HCT116 (cell line): ENCODE results near the gene CCDC57. TPM values are rescaled to one million over a fixed set of nuclear protein-coding genes. Genes with fewer than 3 reads are reported as not detected.

Experiments
- ATAC-seq: fragments of 200-7000 bp; cut with Tn5 transposase; 2 replicates; pipeline ENCODE4 v1.9.1; 2020; ENCODE audit warnings: mild to moderate bottlenecking, moderate library complexity
- BruUV-seq: library from RNA; stranded (reverse); fragments of 400-500 nt; replicated peaks from 2 replicates; lab custom pipeline; 2021; lab: Mats Ljungman, UMichigan
- CTCF ChIA-PET: fragments of 300-600 bp; sonication (Branson Sonifier 250); formaldehyde crosslinking; loops from one replicate; lab custom pipeline; 2021; ENCODE audit warnings: antibody characterized with exemption; lab: Charles Lee
- POLR2A ChIA-PET: fragments of 300-600, 350-600 bp; sonication (Branson Sonifier 250); formaldehyde crosslinking; loops from one replicate; lab custom pipeline; 2021; ENCODE audit warnings: antibody characterized with exemption; lab: Charles Lee
- RAD21 ChIA-PET, 2 experiments: fragments of 300-600 bp; sonication (Branson Sonifier 250); formaldehyde crosslinking; loops; one replicate each; lab custom pipeline; 2023; ENCODE audit warnings: low total read pairs in 2 of 2; ENCODE audit not compliant: uncharacterized antibody in 2 of 2, unreplicated experiment in 2 of 2, low non-redundant PET in 1 of 2; lab: Charles Lee
- DNase-seq: peaks from one replicate; pipeline ENCODE4 v3.0.0-alpha.2; 2010; ENCODE audit warnings: low read depth, low spot score
- H2AFZ ChIP-seq: fragments of 200-600 bp; shearing (Covaris generic), sonication (generic); 2 replicates; pipeline ENCODE4 v1.6.1; 2017; ENCODE audit warnings: low read depth, mixed run types, mixed read lengths, antibody characterized with exemption, low read length; ENCODE audit not compliant: poor library complexity, severe bottlenecking
- H3K27ac ChIP-seq: 2 replicates; pipeline ENCODE4 v1.5.1; 2012; ENCODE audit warnings: low read depth, low read length
- H3K27me3 ChIP-seq: fragments of 200-600 bp; sonication (generic); 2 replicates; pipeline ENCODE4 v1.6.1; 2016; ENCODE audit warnings: mixed run types, low read length, mixed read lengths; ENCODE audit not compliant: insufficient read depth
- H3K36me3 ChIP-seq, 2 experiments: fragments of 200-500 bp in 1 of 2; fragments of 200-600 bp in 1 of 2; sonication (Bioruptor generic) in 1 of 2; sonication (generic) in 1 of 2; 2 replicates each; pipeline versions ENCODE4 v1.5.1 to v1.6.1; 2014 to 2016; ENCODE audit warnings: low read length in 2 of 2, inconsistent platforms in 1 of 2, mixed read lengths in 1 of 2, mixed run types in 1 of 2; ENCODE audit not compliant: insufficient read depth in 2 of 2, control insufficient read depth in 1 of 2
- H3K4me1 ChIP-seq, 2 experiments: fragments of 200-600 bp in 1 of 2; sonication (generic) in 1 of 2; 2 replicates each; pipeline versions ENCODE4 v1.5.1 to v1.6.1; 2012 to 2017; ENCODE audit warnings: low read length in 2 of 2, inconsistent platforms in 1 of 2, mild to moderate bottlenecking in 1 of 2, mixed read lengths in 1 of 2, mixed run types in 1 of 2, moderate library complexity in 1 of 2; ENCODE audit not compliant: insufficient read depth in 2 of 2, control insufficient read depth in 1 of 2
- H3K4me2 ChIP-seq: fragments of 200-600 bp; sonication (generic); 2 replicates; pipeline ENCODE4 v1.6.1; 2017; ENCODE audit warnings: mixed run types, low read length, mixed read lengths
- H3K4me3 ChIP-seq, 2 experiments: fragments of 200-600 bp in 1 of 2; sonication (generic) in 1 of 2; replicated peaks in 1 of 2; 2 replicates each; pipeline ENCODE4 v1.5.1; 2011 to 2016; ENCODE audit warnings: low read length in 2 of 2, control low read depth in 1 of 2, low read depth in 1 of 2, mild to moderate bottlenecking in 1 of 2, mixed read lengths in 1 of 2, mixed run types in 1 of 2
- H3K79me2 ChIP-seq: fragments of 200-600 bp; sonication (generic); 2 replicates; pipeline ENCODE4 v1.6.1; 2017; ENCODE audit warnings: mild to moderate bottlenecking, mixed run types, low read length, moderate library complexity, mixed read lengths; ENCODE audit not compliant: insufficient read depth
- H3K9ac ChIP-seq: fragments of 200-600 bp; sonication (generic); 2 replicates; pipeline ENCODE4 v1.6.1; 2016; ENCODE audit warnings: low read length, mixed read lengths
- H3K9me2 ChIP-seq: fragments of 200-600 bp; sonication (generic), shearing (Covaris generic); 2 replicates; pipeline ENCODE4 v1.6.1; 2017; ENCODE audit warnings: mixed run types, mild to moderate bottlenecking, moderate library complexity; ENCODE audit not compliant: insufficient read depth
- H3K9me3 ChIP-seq, 2 experiments: fragments of 200-500 bp in 1 of 2; fragments of 200-600 bp in 1 of 2; sonication (Bioruptor generic) in 1 of 2; sonication (generic) in 1 of 2; 2 replicates each; pipeline ENCODE4 v1.6.1; 2014 to 2017; ENCODE audit warnings: low read length in 2 of 2, mixed read lengths in 2 of 2, inconsistent platforms in 1 of 2, low read depth in 1 of 2, mild to moderate bottlenecking in 1 of 2, mixed run types in 1 of 2, moderate library complexity in 1 of 2; ENCODE audit not compliant: control insufficient read depth in 1 of 2, insufficient read depth in 1 of 2
- H4K20me1 ChIP-seq: fragments of 200-600 bp; sonication (generic), shearing (Covaris generic); 2 replicates; pipeline ENCODE4 v1.6.1; 2017; ENCODE audit warnings: mixed run types, mild to moderate bottlenecking, moderate library complexity; ENCODE audit not compliant: insufficient read depth
- CBX3 ChIP-seq: IDR thresholded peaks from 2 replicates; pipeline ENCODE4 v1.6.1; 2012; ENCODE audit warnings: low read depth
- CEBPB ChIP-seq: IDR thresholded peaks from 2 replicates; pipeline ENCODE4 v1.6.1; 2012; ENCODE audit warnings: low read depth
- CTCF ChIP-seq, 3 experiments: fragments of 200-600 bp in 1 of 3; sonication (generic) in 1 of 3; IDR thresholded peaks in 2 of 3; conservative IDR thresholded peaks in 1 of 3; 2 replicates each; pipeline ENCODE4 v1.5.1; 2012 to 2017; ENCODE audit warnings: low read depth in 2 of 3, low read length in 2 of 3, antibody characterized with exemption in 1 of 3, borderline replicate concordance in 1 of 3, control low read depth in 1 of 3, mild to moderate bottlenecking in 1 of 3, mixed read lengths in 1 of 3, mixed run types in 1 of 3, moderate library complexity in 1 of 3; ENCODE audit not compliant: insufficient read depth in 1 of 3
- ELF1 ChIP-seq: IDR thresholded peaks from 2 replicates; pipeline ENCODE4 v1.6.1; 2012; ENCODE audit warnings: low read depth, borderline replicate concordance
- EZH2 ChIP-seq: fragments of 200-600 bp; sonication (generic); IDR thresholded peaks from 2 replicates; pipeline ENCODE4 v1.6.1; 2017; ENCODE audit warnings: antibody characterized with exemption, mixed run types
- POLR2AphosphoS5 ChIP-seq: IDR thresholded peaks from 2 replicates; pipeline ENCODE4 v1.6.1; 2011; ENCODE audit warnings: mild to moderate bottlenecking, low read depth, low read length, moderate library complexity
- REST ChIP-seq: IDR thresholded peaks from 2 replicates; pipeline ENCODE4 v1.6.1; 2012; ENCODE audit warnings: low read depth
- SRF ChIP-seq: IDR thresholded peaks from 2 replicates; pipeline ENCODE4 v1.6.1; 2012; ENCODE audit warnings: low read depth
- ZFX ChIP-seq: fragments of 450-650 bp; IDR thresholded peaks from 2 replicates; pipeline ENCODE4 v1.6.1; 2017
- intact Hi-C: fragments of 100-400 bp; cut with micrococcal nuclease; formaldehyde crosslinking; loops from 2 replicates; pipeline ENCODE4 v1.10.0; 2022
- total RNA-seq: library from RNA; stranded (reverse); gene quantifications from one replicate; pipeline ENCODE4 v1.2.1, GENCODE V29; 2021; ENCODE audit not compliant: unreplicated experiment

Gene CCDC57
- total RNA-seq, 1 experiment from 2014 or later: 143 TPM

- no peak for TF ChIP-seq REST
- no peak for TF ChIP-seq CEBPB
- TF ChIP-seq SRF: no peak
- no peak for TF ChIP-seq ELF1
Measured at GRCh38 chr17:82062984-82063368, 149.7 kb downstream of the CCDC57 start (continued).

- Histone ChIP-seq H3K27me3 (no peaks in the 10 kb centered on the region), H3K4me2 (no peak overlapping the region), H3K9me2 (no peaks in the 10 kb centered on the region)
- RAD21 ChIA-PET: no interaction called here
- TF ChIP-seq POLR2AphosphoS5 (no peak), ELF1 (no peak), CBX3 (no peak), EZH2 (no peak), ZFX (no peak), CTCF (IDR thresholded peaks at IDR 0.05 in 2 of 3, conservative IDR thresholded peaks at IDR 0.05 in 1 of 3; ENCODE audit: borderline replicate concordance in 1 of 3, insufficient read depth in 1 of 3, low read depth in 2 of 3, low read length in 2 of 3) (peak in 2 of 3 experiments; percentile 16 to 20; a peak in 1 of 6 replicates)
- TF ChIP-seq, all 23 proteins: peak for 1
- ChIA-PET POLR2A (no interaction called here), CTCF (no interaction called here)
- Histone ChIP-seq H3K27ac (peak overlapping the region; percentile 19; the same call in 1 of the 2 replicates), H3K9ac (no peak overlapping the region), H3K36me3 (peaks cover 18 to 65% of the 10 kb centered on the region in 2 experiments), H3K79me2 (peaks cover 35% of the 10 kb centered on the region), H3K9me3 (no peaks in the 10 kb centered on the region), H4K20me1 (no peaks in the 10 kb centered on the region; the same call in 1 of the 2 replicates), H3K4me3 (no peak overlapping the region), H2AFZ (no peak overlapping the region), H3K4me1 (peaks cover 11 to 22% of the 10 kb centered on the region in 2 experiments; a peak in 3 of 4 replicates)
- intact Hi-C loops: no loop called here
- BruUV-seq: no TSS peak
- ATAC-seq (no peak), DNase-seq (no peak)
Measured at GRCh38 chr17:82062076-82062983, 150.3 kb downstream of the CCDC57 start.
